Natural killer cell treated with Interleukin-12 subunit alpha and Interleukin-12 subunit beta and Interleukin-15 and Interleukin-18, amount 100 ng/mL, for 72 hours (primary cell): ENCODE measurements around the gene CCL8. TPM values are rescaled to one million over a fixed set of nuclear protein-coding genes. Genes with fewer than 3 reads are reported as not detected.

ENCODE experiments used
- ATAC-seq, 2 donors: fragments of 150-1000 bp; cut with Tn5 transposase in 1 of 2; sonication (Bioruptor Pico), chemical (Tn5 transposase) in 1 of 2; 2 replicates each; pipeline ENCODE4 v1.10.0; 2021
- DNase-seq: peaks from one replicate; pipeline ENCODE4 v3.0.0; 2022; ENCODE audit warnings: low spot score
- H3K27ac Mint-ChIP-seq, 2 donors: 1 replicate in 1 of 2; 2 replicates in 1 of 2; pipeline ENCODE4 v1.8.0; 2022; ENCODE audit warnings: mixed read lengths in 2 of 2, mild to moderate bottlenecking in 1 of 2, moderate library complexity in 1 of 2
- H3K27me3 Mint-ChIP-seq, 2 donors: 1 replicate in 1 of 2; 2 replicates in 1 of 2; pipeline ENCODE4 v1.8.0; 2022; ENCODE audit warnings: mixed read lengths in 2 of 2
- H3K36me3 Mint-ChIP-seq: one replicate; pipeline ENCODE4 v1.8.0; 2022; ENCODE audit warnings: mixed read lengths
- H3K4me1 Mint-ChIP-seq, 2 donors: 1 replicate in 1 of 2; 2 replicates in 1 of 2; pipeline ENCODE4 v1.8.0; 2022; ENCODE audit warnings: low read depth in 2 of 2, mixed read lengths in 2 of 2, mild to moderate bottlenecking in 1 of 2
- H3K4me3 Mint-ChIP-seq: one replicate; pipeline ENCODE4 v1.8.0; 2022; ENCODE audit warnings: mixed read lengths
- H3K9me3 Mint-ChIP-seq: 2 replicates; pipeline ENCODE4 v1.8.0; 2022; ENCODE audit warnings: mixed read lengths
- total RNA-seq, 2 donors: library from RNA; stranded (reverse); gene quantifications; one replicate each; pipeline ENCODE4 v1.2.3, GENCODE V29; 2022

The CCL8 gene
- total RNA-seq: not detected

GRCh38 chr17:34319039-34319483 is at the start of gene CCL8:
TSS of gene CCL8 (plus strand) at chr17:34319435. CDS start at chr17:34319502, 67 bp downstream.
- no peak for DNase-seq
- Mint-ChIP-seq H3K9me3 (no peaks in the 10 kb centered on the region), H3K27me3 (peaks cover 15 to 27% of the 10 kb centered on the region in 2 donors), H3K36me3 (peaks cover 4% of the 10 kb centered on the region), H3K4me1 (peaks cover 0 to 7% of the 10 kb centered on the region in 2 donors), H3K4me3 (no peak within 1 kb of the TSS), H3K27ac (no peak within 1 kb of the TSS)
- ATAC-seq: no peak

DNA sequence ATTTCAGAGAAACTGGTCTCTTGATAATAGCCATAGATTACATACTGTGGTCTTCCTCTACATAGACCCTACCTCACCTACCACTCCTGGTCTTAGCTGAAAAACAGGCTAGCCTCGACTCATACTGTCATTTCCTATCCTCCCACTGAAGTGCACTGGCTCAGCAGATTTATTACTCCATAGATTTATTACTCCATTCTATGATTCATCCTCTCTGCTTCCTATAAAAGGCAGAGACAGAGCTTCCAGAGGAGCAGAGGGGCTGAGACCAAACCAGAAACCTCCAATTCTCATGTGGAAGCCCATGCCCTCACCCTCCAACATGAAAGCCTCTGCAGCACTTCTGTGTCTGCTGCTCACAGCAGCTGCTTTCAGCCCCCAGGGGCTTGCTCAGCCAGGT is 49.3 kb upstream of the CCL8 start, which contains the start of gene CCL7:
Gene CCL7, plus strand, starts transcription at position 253 of the 400 bp plus-strand sequence. Its CDS starts 70 bp downstream, at position 323.
- DNase-seq (no peak), ATAC-seq (no peak)
- Mint-ChIP-seq H3K36me3 (no peaks in the 10 kb centered on the region), H3K4me1 (no peaks in the 10 kb centered on the region), H3K27ac (no peak within 1 kb of the TSS), H3K9me3 (no peaks in the 10 kb centered on the region), H3K27me3 (peaks cover 52 to 68% of the 10 kb centered on the region in 2 donors), H3K4me3 (no peak within 1 kb of the TSS)

DNA sequence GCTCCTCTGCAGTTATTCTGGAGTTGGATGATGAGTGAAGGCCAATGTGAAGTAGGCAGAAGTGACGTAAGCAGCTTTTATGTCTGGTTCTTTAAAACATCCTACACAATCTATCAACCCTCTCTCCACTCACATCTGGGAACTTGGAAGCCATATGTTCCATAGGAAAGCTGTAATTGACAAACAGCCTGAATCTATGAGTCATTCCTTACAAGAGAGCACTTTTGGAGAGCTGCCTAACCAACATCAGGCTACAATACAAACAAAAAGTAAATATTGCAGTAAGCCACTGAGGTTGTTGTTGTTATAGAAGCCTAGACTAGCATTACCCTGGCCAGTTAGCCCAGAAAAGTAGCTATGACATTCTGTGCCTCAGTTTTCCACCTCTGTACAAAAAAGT is 43.4 kb upstream of the CCL8 start:
- Mint-ChIP-seq H3K36me3 (no peaks in the 10 kb centered on the region), H3K27me3 (peaks cover 55 to 70% of the 10 kb centered on the region in 2 donors), H3K4me1 (no peaks in the 10 kb centered on the region), H3K9me3 (no peaks in the 10 kb centered on the region), H3K4me3 (no peak overlapping the region), H3K27ac (no peak overlapping the region)
- no peak for ATAC-seq
- no peak for DNase-seq

- Mint-ChIP-seq H3K4me1 (no peaks in the 10 kb centered on the region), H3K4me3 (no peak overlapping the region), H3K36me3 (no peaks in the 10 kb centered on the region), H3K9me3 (no peaks in the 10 kb centered on the region), H3K27ac (no peak overlapping the region), H3K27me3 (peaks cover 55 to 72% of the 10 kb centered on the region in 2 donors)
- no peak for DNase-seq
- no peak for ATAC-seq
Observed at GRCh38 chr17:34276826-34277225, 42.4 kb upstream of the CCL8 start.

DNA sequence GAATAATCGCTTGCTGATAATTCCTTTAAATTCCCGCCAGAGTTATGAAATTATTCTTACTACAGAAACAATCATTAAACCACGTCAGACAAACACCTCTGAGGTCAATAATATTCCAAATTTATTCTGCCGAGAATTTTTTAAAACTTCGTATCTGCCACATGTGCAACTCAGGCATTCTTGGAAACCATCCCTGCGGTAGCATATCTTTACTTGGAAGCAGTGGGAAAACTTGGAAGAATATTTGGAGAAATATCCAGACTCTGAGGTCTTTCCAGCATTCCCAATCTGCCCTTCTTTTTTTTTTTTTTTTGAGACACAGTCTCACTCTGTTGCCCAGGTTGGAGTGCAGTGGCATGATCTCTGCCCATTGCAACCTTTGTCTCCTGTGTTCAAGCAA is 35.7 kb upstream of the CCL8 start:
- no peaks in the 10 kb centered on the region for H3K4me1 Mint-ChIP-seq
- H3K27ac Mint-ChIP-seq: no peak overlapping the region
- H3K36me3 Mint-ChIP-seq: no peaks in the 10 kb centered on the region
- H3K9me3 Mint-ChIP-seq: no peaks in the 10 kb centered on the region
- no peak for DNase-seq
- ATAC-seq: no peak
- peaks cover 39 to 49% of the 10 kb centered on the region in 2 donors for H3K27me3 Mint-ChIP-seq
- H3K4me3 Mint-ChIP-seq: no peak overlapping the region

DNA sequence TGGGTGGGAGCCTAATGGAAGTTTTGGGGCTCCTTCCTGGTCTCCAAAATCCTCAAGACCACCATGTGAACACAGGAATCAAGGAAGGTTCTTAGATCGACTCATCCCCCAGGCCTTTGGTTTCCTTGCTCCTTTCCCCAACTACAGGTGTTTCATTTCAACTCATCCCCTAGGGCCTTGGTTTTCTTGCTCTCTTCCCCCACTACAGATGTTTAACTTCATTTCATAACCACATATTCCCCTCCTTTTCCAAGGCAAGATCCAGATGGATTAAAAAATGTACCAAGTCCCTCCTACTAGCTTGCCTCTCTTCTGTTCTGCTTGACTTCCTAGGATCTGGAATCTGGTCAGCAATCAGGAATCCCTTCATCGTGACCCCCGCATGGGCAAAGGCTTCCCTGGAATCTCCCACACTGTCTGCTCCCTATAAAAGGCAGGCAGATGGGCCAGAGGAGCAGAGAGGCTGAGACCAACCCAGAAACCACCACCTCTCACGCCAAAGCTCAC is 33.9 kb upstream of the CCL8 start, which contains the start of gene CCL11:
Gene CCL11, plus strand, starts transcription at position 457 of the 507 bp plus-strand sequence. CDS start 67 bp downstream, outside the sequence.
- no peaks in the 10 kb centered on the region for H3K4me1 Mint-ChIP-seq
- DNase-seq: no peak
- H3K9me3 Mint-ChIP-seq: no peaks in the 10 kb centered on the region
- H3K36me3 Mint-ChIP-seq: no peaks in the 10 kb centered on the region
- peaks cover 34 to 47% of the 10 kb centered on the region in 2 donors for H3K27me3 Mint-ChIP-seq
- no peak for ATAC-seq
- no peak within 1 kb of the TSS for H3K27ac Mint-ChIP-seq
- no peak within 1 kb of the TSS for H3K4me3 Mint-ChIP-seq

GRCh38 chr17:34287875-34288274 is 31.4 kb upstream of the CCL8 start:
- Mint-ChIP-seq H3K36me3 (no peaks in the 10 kb centered on the region), H3K9me3 (no peaks in the 10 kb centered on the region), H3K27ac (no peak overlapping the region), H3K4me3 (no peak overlapping the region), H3K4me1 (no peaks in the 10 kb centered on the region), H3K27me3 (peaks cover 22 to 36% of the 10 kb centered on the region in 2 donors)
- ATAC-seq (no peak), DNase-seq (no peak)

GRCh38 chr17:34290586-34290985 is 28.6 kb upstream of the CCL8 start:
- H3K4me1 Mint-ChIP-seq: no peaks in the 10 kb centered on the region
- no peaks in the 10 kb centered on the region for H3K9me3 Mint-ChIP-seq
- H3K27me3 Mint-ChIP-seq: peaks cover 22 to 31% of the 10 kb centered on the region in 2 donors
- no peak overlapping the region for H3K4me3 Mint-ChIP-seq
- DNase-seq (no peak), ATAC-seq (no peak)
- no peaks in the 10 kb centered on the region for H3K36me3 Mint-ChIP-seq
- no peak overlapping the region for H3K27ac Mint-ChIP-seq

- Mint-ChIP-seq H3K27me3 (peaks cover 19 to 29% of the 10 kb centered on the region in 2 donors), H3K4me1 (no peaks in the 10 kb centered on the region), H3K36me3 (no peaks in the 10 kb centered on the region), H3K27ac (no peak overlapping the region), H3K9me3 (no peaks in the 10 kb centered on the region), H3K4me3 (no peak overlapping the region)
- ATAC-seq (peak; percentile 24 to 58), DNase-seq (no peak)
Observed at GRCh38 chr17:34291721-34292348, 27.4 kb upstream of the CCL8 start.

- Mint-ChIP-seq H3K4me1 (peaks cover 0 to 3% of the 10 kb centered on the region in 2 donors), H3K27ac (no peak overlapping the region), H3K9me3 (no peaks in the 10 kb centered on the region), H3K36me3 (no peaks in the 10 kb centered on the region), H3K27me3 (peaks cover 13 to 16% of the 10 kb centered on the region in 2 donors), H3K4me3 (no peak overlapping the region)
- ATAC-seq: no peak
- DNase-seq: no peak
Observed at GRCh38 chr17:34299027-34299426, 20.2 kb upstream of the CCL8 start.

GRCh38 chr17:34299956-34300577 is 19.2 kb upstream of the CCL8 start:
- Mint-ChIP-seq H3K36me3 (no peaks in the 10 kb centered on the region), H3K27me3 (peaks cover 16 to 22% of the 10 kb centered on the region in 2 donors), H3K27ac (no peak overlapping the region), H3K4me1 (peaks cover 0 to 3% of the 10 kb centered on the region in 2 donors), H3K9me3 (no peaks in the 10 kb centered on the region), H3K4me3 (no peak overlapping the region)
- DNase-seq (no peak), ATAC-seq (no peak)

- Mint-ChIP-seq H3K4me1 (peaks cover 0 to 5% of the 10 kb centered on the region in 2 donors), H3K9me3 (no peaks in the 10 kb centered on the region), H3K27ac (no peak overlapping the region), H3K36me3 (no peaks in the 10 kb centered on the region), H3K27me3 (peaks cover 16 to 23% of the 10 kb centered on the region in 2 donors), H3K4me3 (no peak overlapping the region)
- DNase-seq (no peak), ATAC-seq (peak; percentile 53 to 70)
Observed at GRCh38 chr17:34300652-34301370, 18.4 kb upstream of the CCL8 start.

DNA sequence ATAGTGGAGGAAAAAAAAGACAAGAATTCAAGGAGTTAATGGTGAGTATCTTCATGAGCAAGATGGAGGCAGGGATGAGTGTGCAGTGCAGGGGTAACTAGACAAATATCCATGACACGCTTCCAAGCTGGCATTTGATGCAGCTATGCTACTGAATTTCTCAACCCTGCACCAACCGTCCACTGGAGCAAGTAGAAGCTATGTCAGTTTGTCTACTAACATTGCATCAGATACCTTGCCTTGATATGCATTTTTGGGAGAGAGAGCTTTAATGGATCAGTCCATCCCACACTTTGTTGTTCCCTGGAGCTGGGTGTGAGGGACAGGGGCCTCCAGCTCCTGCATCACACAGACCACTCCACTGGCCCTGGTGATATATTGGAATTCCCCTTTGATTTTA is 17.2 kb upstream of the CCL8 start:
- Mint-ChIP-seq H3K36me3 (no peaks in the 10 kb centered on the region), H3K27ac (no peak overlapping the region), H3K27me3 (peaks cover 20 to 23% of the 10 kb centered on the region in 2 donors)

More for the DNA sequence above, 17.2 kb upstream of the CCL8 start:
- DNase-seq: no peak
- Mint-ChIP-seq H3K4me3 (no peak overlapping the region), H3K4me1 (peaks cover 3 to 10% of the 10 kb centered on the region in 2 donors), H3K9me3 (peaks cover 3% of the 10 kb centered on the region)
- no peak for ATAC-seq
